ENCODE data around the gene CBX2.
A peak's percentile ranks its signal among the peaks of the same experiment; 100 is the strongest.

Gene CBX2

DNA sequence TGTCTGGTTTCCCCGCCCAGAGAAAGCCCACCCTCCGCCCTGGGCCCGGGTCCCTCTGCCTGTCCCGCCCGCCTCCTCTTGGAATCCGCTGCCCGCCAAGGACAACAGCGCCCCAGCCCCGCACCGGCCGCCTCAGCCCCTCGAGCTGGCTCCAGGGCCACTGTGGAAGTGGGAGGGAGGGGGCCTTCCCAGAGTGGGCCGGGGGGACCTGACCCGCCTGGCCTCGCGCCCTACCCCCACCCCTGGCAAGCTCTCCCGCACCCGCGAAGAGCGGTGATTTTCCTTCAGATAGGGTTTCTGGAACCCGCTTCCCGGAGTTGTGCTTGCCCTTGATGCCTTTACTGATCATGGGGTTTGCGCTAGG, 21.2 kb downstream of the CBX2 start:
- DNase-seq (ENCODE audit: low read depth in 1 of 2, low spot score in 1 of 2): no peak

DNA sequence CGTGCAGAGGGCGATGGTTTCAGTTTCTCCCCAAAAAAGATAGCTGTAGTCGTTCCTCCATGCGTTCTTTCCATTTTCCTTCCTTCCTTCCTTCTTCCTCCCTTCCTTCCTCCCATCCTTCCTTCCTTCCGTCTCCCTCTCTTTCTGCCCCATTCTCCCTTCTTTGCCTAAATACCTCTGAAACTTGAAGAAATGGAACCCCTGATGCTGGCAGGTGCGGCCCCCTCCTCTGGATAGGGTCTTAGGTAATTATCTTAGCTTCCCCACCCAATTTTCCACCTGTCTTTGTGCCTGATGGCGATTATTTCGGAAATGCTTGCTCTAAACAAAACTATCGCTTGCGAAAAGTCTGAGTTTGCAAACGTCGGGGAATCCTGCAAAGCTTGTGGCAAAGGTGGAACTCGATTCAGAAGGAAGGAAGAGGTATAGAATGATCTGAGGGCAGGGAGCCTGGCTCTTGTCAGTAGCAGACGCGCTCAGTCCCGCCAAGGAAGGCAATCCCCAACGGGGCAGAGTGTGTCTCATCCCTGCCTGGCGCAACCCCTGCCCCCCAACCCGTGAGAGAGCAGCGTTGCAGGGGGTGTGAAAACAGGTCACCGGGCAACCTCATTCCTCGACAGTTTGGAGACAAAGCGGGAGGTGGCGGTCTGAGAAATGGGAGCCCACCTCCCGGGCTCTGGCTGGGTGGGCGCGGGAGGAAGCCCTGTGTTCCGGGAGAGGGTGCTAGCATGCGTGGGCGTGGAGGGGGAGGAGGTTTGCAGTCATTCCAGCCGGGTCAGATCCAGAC, 21.8 kb downstream of the CBX2 start:
- DNase-seq (ENCODE audit: low read depth in 1 of 2, low spot score in 1 of 2): no peak

DNA sequence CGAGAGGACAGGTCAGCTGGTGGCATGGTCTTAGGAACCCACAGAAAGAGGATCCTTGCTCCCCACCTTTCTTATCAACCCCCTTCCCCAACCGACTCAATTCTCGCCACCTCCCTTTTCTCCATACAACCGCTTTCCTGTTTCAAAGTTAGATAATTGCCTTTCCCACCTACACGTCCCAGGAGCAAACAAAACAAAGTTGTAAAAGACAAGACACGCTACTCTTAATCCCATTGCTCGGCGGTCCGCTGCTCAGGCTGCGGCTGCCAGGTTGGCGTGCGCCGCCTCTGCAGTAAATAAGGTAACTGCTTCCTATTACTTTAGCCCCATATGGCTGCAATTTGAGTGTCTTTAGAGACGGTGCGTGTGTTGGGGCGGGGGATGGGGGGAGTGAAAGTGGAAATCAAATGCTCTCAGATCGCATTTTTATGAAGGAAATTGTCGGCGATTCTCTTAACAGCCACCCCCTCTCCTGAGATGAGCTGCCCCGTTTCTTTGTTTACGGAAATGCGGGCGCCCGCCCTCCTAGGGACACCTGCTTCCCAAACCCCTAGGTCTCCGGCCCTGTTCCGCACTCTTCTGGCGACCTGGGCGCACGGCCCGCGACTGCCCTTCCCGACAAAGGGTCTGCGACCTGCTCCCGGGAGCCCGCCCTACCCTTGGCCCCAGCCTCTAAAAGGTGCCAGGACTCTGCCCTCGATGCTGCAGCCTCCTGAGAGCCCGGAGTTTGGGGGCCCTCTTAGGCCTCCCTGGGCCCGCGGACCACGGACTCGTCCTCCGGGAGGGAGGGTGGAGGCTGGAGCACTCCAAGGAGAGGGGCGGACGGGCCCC, 22.6 kb downstream of the CBX2 start:
- no peak for DNase-seq (ENCODE audit: low read depth in 1 of 2, low spot score in 1 of 2)

DNA sequence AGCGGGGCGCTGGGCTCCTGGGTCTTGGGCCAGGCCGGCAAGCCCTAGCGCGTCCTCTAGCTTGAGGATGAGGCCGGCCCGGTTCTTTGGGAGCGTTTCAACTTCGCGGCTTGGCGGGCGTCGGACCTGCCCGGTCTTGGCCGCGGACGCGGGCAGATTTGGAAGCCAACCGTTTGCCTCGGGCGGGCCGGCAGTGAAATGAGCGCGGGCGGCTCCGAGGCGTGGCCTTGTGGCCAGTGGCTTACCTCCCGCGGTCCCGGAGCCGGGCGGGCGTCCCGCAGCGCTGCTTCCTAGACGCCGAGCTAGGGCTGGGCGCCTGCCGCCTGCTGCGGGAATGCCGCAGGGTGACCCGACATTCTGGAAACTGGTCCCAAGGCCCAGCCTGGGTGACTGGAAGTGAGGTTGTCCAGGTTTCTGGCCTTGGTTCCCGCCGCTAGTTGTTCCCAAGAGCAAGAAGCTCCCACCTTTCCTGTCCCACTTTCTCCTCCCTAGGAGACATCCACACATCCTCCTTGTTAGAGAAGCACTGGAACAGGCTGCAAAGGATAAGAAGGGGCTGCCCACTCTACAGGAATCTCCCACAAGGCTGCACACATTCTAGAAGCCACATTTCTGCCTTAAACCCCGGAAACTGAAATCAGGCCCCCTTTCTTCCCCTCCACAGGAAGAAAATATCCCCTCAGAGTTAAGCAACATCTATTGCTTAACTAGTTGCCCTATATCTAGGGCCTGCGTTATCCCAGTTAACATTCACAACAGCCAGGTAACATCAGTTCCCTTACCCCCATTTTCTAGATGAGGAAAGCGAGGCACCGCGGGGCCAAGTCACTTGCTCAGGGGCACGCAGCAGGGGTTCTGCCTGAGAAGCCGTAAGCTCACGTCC, 23.4 kb downstream of the CBX2 start:
- DNase-seq (ENCODE audit: low read depth in 1 of 2, low spot score in 1 of 2): no peak

- no peak for DNase-seq (ENCODE audit: low read depth in 1 of 2, low spot score in 1 of 2)
These were observed 24.2 kb downstream of the CBX2 start for GRCh38 chr17:79802039-79802735.

DNA sequence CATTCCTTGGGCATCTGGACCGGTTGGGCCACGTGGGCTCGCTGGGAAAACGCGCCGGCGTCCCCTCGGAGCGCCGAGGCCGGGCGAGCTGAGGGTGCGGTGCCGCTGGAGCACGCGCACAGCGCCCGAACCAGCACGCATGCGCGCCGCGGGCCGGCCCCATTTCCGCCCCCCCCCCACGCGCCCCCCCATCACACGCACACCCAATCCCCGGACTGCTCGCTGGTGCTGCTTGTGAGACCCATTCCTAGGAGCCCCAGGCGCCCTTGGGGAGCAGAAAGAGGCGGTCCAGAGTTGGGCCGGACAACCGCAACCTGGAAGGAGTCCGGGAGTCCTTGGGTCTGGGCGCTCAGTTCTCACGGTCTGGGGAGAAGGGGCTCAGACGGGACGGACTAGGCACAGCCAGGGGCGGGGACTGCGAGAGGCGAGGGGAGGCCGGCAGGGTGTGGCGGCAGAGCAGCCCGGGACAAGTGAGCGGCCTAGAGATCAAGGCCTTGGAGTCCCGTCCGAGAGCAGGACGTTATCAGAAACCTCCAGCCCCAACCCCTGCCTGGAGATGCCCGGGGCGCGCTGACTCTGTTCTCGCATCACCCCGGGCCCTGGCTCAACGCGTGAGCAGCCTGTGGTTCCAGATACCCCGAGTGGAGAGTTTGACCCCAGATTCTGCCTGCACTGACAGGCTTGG, 24.9 kb downstream of the CBX2 start:
- no peak for DNase-seq (ENCODE audit: low read depth in 1 of 2, low spot score in 1 of 2)

DNA sequence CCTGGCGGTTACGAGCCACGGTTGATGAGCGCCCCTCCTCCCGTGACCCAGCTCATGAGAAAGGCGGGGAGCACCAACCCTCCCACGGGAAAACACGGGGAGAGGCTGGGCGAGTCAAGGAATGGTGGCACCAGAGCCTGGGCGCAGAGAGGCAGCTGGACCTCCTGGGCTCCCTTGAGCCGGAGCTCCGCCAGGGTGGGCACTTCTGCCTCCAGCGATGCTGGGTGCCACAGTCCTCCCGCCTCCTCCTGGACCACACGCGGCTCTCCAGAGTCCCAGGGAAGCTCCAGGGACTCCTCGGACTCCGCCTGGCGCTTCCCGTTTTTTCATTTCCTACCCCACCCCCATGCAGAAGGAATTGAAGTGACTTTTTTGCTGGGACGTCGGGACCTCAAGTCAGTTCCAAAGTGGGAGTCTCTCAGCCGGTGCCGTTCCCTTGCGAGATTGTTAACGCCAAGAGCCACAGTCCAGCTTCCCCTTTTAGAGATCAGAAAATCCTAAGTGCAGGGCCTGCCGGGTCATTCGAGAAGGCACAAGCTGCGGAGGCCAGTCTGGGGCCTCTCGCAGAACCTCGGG, 25.6 kb downstream of the CBX2 start:
- no peak for DNase-seq (ENCODE audit: low read depth in 1 of 2, low spot score in 1 of 2)

DNA sequence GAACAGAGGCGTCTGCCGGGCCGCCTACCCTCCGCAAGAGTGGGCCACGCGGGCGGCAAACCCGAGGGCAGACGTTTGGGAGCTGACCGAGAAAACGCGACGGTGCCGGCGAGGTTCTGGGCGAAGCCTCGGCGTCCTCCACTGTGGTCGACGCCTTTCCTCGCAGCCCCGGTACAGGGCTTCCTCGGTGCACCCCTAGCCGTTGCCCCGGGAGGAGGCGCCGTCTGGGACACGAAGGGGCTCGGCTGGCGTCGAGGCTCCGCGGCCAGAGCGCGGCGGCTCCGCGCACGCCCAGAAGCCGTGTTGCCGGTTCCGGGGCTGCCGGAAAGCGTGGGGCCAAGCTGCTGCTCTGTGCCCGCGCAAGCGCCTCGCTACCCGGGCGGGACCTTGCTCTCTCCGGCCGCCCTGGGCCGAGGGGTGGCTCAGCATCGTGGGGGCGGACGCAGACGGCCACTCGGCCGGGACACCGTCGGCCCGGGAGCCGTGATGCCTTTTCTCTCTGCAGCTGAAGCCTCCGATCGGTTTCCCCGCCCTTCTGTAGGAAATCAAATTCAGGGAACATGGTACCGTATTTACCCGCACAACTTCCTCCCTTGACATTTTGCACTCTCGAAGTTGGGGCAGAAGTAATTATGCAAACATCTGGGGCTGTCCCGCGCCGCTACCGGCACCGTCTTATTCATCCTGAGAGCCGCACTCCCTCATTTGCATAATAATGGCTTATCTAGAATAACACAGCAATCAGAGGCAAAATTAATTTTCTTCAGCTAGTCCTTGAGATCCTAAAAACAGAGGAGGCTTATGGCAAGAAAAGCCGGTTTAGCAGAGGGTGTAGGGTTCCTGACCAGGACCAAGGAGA, 26.3 kb downstream of the CBX2 start:
- DNase-seq (ENCODE audit: low read depth in 1 of 2, low spot score in 1 of 2): peak; percentile 48 to 81

DNA sequence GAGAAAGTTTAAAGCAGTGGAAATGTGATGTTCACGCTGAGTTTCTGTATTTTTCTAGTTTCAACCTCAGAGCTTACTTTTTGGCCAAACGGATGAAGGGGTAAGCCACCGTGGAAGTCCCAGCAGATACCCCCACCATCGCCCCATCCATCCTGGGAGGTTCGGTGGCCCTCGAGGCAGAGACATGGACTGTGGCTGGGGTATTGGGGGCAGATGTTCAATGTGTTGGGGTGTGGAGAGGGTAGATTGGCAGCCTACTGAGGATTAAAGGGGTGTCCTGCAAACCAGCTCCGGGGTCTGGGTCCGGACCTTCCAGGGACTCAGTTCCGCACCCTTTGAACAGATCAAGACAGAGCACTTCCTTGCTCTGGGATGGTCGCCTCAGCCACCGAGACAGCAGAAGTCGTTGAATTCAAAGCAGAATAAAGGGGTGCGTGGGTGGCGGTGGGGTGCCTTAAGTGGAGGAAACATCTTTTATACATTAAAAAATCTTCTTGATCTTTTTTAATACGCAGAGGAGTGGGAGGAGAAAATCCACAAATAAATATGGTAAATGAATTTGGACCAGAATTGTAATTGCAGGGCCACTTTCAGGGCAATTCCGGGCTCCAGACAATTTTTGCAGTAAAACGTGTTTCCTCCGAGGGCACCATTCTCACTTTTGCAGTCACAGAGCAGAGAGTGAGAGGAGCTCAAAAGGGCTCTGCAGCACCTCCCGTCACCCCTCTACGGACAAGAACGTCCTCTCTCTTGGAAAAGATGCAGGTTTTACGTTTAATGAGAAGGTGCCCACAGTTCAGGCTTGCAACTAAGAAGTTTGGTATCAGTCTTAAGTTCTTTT, 27.1 kb downstream of the CBX2 start:
- no peak for DNase-seq (ENCODE audit: low read depth in 1 of 2, low spot score in 1 of 2)

- DNase-seq (ENCODE audit: low read depth in 1 of 2, low spot score in 1 of 2): no peak
These were observed 28.5 kb downstream of the CBX2 start for GRCh38 chr17:79806446-79806760.

DNA sequence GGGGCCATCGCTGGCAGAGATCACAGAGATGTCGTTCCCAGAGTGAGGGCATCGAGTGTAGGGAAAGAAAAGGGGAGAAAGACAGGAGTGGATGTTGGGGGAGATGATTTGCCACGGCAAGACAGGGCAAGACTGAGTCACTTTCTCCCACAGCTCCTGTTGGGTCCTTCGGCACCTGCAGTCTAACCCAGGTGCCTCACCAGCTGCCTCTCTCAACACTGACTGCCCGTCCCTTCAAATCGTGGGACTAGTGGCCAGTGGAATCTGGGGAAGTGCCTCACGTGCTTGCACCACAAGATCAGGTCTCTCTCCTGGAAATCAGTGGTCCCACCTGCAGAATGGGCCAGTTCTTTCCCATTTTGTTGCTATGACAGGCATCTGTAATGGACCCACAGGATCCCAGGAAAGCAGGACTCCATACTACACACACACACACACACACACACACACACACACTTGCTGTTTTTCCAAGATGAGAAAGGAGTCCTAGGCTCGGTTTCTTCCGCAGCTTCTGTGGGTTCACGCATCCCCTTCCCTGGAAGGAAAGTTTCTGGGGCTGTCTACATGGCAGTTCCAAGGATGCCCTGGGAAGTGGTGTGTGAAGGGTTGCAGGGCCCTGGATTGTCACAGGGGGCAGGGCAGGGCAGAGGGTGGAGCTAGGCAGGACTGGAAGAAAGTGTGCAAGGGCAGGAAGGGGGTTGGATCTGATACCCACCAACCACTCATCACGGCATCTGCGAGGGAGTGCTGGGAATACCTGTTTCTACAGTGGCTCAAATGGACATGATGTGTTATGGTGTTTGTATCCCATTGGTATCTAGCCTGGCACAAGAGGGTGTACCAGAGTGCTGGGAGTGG, 29.1 kb downstream of the CBX2 start:
- no peak for DNase-seq (ENCODE audit: low read depth in 1 of 2, low spot score in 1 of 2)

DNA sequence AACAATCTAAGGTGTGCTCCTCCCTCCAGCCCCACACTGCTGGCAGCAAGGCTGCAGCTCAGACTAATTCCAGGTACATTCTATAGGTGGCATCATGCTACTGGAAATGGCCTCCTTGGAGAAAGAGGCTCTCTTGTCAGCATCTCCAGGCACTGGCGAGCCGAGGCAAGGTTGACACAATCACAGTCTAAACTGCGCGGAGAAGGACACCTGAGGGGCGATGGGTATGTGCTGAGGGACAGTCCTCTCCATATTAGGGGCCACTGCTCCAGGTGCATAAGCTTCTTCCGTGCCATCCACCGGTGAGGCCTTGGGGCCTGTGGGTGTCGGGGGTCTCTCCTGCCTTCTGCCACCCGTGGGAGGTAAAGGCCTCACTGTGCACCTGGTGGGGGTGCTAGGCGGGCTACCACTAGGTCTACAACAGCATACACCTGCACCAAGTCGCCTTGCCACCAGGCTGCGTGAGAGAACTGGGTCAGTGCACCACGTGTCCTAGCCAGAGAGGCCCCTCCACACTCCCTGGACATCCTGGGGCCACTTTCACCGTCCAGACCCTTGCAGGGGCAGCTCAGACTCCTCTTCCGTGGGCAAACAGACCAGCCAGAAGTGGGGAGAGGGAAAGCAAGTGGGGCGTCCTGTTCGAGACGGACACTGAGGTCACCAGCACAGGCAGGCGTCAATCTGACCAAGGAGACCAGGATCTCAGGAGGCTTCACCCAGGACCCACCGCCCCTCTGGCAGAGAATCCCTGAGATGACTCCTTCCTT, 31.0 kb downstream of the CBX2 start:
- DNase-seq (ENCODE audit: low read depth in 1 of 2, low spot score in 1 of 2): no peak

- no peak for DNase-seq (ENCODE audit: low read depth in 1 of 2, low spot score in 1 of 2)
These were observed 31.7 kb downstream of the CBX2 start for GRCh38 chr17:79809530-79810129.

DNA sequence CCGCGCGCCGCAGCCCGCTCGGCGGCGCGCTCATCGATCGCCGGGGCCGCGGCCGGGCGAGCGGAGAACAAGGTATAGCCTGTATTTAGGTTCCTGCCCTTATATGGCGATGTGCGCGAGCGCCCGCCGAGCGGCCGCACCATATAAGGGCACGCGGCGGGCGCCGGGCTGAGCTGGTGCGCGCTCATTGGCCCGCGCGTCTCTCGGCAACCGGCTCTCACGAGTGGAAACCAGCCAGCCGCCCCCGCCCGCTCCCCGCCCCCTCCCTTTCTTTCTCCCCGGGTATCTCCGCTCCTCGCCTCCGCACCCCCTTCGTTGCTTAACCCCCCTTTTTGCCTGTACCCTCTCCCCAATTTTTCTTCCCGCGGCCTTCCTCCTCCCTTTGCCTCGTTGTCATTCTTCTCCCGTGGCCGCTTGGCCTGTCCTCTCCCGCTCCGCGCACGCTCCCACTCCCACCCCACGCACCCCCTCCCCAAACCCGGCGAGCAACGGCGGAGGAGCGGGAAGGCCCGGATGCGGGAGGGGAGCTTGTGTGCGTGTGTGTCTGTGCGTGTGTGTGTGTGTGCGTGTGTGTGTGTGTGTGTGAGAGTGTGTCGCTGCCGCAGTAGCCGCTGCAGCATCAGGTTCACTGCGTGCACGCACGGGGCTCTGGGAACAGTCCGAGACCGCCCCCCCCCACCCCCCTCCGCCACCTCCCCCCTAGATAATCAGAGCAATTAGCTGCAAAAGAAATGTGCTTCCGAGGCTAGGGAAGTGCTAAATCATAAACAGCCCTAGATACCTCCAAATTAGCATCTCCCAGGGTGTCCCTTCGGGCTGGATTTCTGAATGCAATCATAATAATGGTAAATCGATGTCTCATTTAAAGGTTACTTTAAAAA, 32.4 kb downstream of the CBX2 start:
- DNase-seq (ENCODE audit: low read depth in 1 of 2, low spot score in 1 of 2): peak; percentile 51 to 65
